HCT116 (cell line): ENCODE results near the gene BSX.

ENCODE experiments used
- EGR1 ChIP-seq: IDR thresholded peaks from 2 replicates; pipeline ENCODE4 v1.6.1; 2012; ENCODE audit warnings: low read depth
- POLR2A ChIP-seq: IDR thresholded peaks from 2 replicates; pipeline ENCODE4 v1.7.0; 2011; ENCODE audit warnings: borderline replicate concordance; ENCODE audit not compliant: insufficient read depth, insufficient read length; ENCODE audit errors: extremely low read depth
- POLR2AphosphoS5 ChIP-seq: IDR thresholded peaks from 2 replicates; pipeline ENCODE4 v1.6.1; 2011; ENCODE audit warnings: mild to moderate bottlenecking, low read depth, low read length, moderate library complexity
- RAD21 ChIP-seq: IDR thresholded peaks from 2 replicates; pipeline ENCODE4 v1.6.1; 2012; ENCODE audit warnings: low read depth, mild to moderate bottlenecking
- TCF7L2 ChIP-seq: IDR thresholded peaks from 2 replicates; pipeline ENCODE4 v1.7.0; 2011; ENCODE audit warnings: borderline replicate concordance, inconsistent platforms; ENCODE audit not compliant: insufficient read depth, insufficient read length; ENCODE audit errors: extremely low read depth
- TF ChIP-seq, protein P1 (sequence below), 3 experiments: fragments of 200-600 bp in 1 of 3; sonication (generic) in 1 of 3; IDR thresholded peaks in 2 of 3; conservative IDR thresholded peaks in 1 of 3; 2 replicates each; pipeline ENCODE4 v1.5.1; 2012 to 2017; ENCODE audit warnings: low read depth in 2 of 3, low read length in 2 of 3, antibody characterized with exemption in 1 of 3, borderline replicate concordance in 1 of 3, control low read depth in 1 of 3, mild to moderate bottlenecking in 1 of 3, mixed read lengths in 1 of 3, mixed run types in 1 of 3, moderate library complexity in 1 of 3; ENCODE audit not compliant: insufficient read depth in 1 of 3

GRCh38 chr11:122983438-122984185 lies 2.0 kb upstream of the BSX start:
- TF ChIP-seq TCF7L2 (no peak), POLR2A (no peak), POLR2AphosphoS5 (no peak), RAD21 (no peak), EGR1 (no peak)
- TF ChIP-seq, protein P1, sequence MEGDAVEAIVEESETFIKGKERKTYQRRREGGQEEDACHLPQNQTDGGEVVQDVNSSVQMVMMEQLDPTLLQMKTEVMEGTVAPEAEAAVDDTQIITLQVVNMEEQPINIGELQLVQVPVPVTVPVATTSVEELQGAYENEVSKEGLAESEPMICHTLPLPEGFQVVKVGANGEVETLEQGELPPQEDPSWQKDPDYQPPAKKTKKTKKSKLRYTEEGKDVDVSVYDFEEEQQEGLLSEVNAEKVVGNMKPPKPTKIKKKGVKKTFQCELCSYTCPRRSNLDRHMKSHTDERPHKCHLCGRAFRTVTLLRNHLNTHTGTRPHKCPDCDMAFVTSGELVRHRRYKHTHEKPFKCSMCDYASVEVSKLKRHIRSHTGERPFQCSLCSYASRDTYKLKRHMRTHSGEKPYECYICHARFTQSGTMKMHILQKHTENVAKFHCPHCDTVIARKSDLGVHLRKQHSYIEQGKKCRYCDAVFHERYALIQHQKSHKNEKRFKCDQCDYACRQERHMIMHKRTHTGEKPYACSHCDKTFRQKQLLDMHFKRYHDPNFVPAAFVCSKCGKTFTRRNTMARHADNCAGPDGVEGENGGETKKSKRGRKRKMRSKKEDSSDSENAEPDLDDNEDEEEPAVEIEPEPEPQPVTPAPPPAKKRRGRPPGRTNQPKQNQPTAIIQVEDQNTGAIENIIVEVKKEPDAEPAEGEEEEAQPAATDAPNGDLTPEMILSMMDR (IDR thresholded peaks at IDR 0.05 in 2 of 3, conservative IDR thresholded peaks at IDR 0.05 in 1 of 3; ENCODE audit: borderline replicate concordance in 1 of 3, insufficient read depth in 1 of 3, low read depth in 2 of 3, low read length in 2 of 3) = no peak
